CD14-positive monocyte (primary cell): ENCODE data around the gene SESN3. TPM values are rescaled to one million over a fixed set of nuclear protein-coding genes. Genes with fewer than 3 reads are reported as not detected.
A peak's percentile ranks its signal among the peaks of the same experiment; 100 is the strongest.

Experiments
- DNase-seq, 3 donors: peaks; one replicate each; pipeline ENCODE4 v3.0.0-alpha.2; 2011 to 2022
- H2AFZ ChIP-seq: 2 replicates; pipeline ENCODE4 v1.6.0; 2012; ENCODE audit warnings: mild to moderate bottlenecking, low read depth, low read length, inconsistent platforms; ENCODE audit not compliant: insufficient read depth, poor library complexity, severe bottlenecking
- H3K27ac ChIP-seq, 2 donors: 1 replicate in 1 of 2; 2 replicates in 1 of 2; pipeline ENCODE4 v1.5.1; 2012 to 2013; ENCODE audit warnings: low read length in 2 of 2, control low read depth in 1 of 2, inconsistent platforms in 1 of 2, low read depth in 1 of 2, mild to moderate bottlenecking in 1 of 2
- H3K27me3 ChIP-seq, 2 donors: one replicate each; pipeline versions ENCODE4 v1.6.0 to v1.6.1; 2011 to 2013; ENCODE audit warnings: low read length in 2 of 2; ENCODE audit not compliant: control insufficient read depth in 2 of 2, insufficient read depth in 2 of 2
- H3K36me3 ChIP-seq, 2 donors: replicated peaks in 1 of 2; 1 replicate in 1 of 2; 2 replicates in 1 of 2; pipeline versions ENCODE4 v1.5.1 to v1.6.1; 2012 to 2013; ENCODE audit warnings: low read length in 2 of 2, control low read depth in 1 of 2, inconsistent platforms in 1 of 2, mild to moderate bottlenecking in 1 of 2; ENCODE audit not compliant: insufficient read depth in 2 of 2, control insufficient read depth in 1 of 2
- H3K4me1 ChIP-seq, 2 donors: 1 replicate in 1 of 2; 2 replicates in 1 of 2; pipeline versions ENCODE4 v1.5.1 to v1.6.1; 2012 to 2013; ENCODE audit warnings: low read length in 2 of 2, control low read depth in 1 of 2, inconsistent platforms in 1 of 2, mild to moderate bottlenecking in 1 of 2, moderate library complexity in 1 of 2; ENCODE audit not compliant: insufficient read depth in 2 of 2, control insufficient read depth in 1 of 2
- H3K4me2 ChIP-seq: replicated peaks from 2 replicates; pipeline ENCODE3; 2012; ENCODE audit warnings: low read length, moderate library complexity, mild to moderate bottlenecking; ENCODE audit not compliant: poor library complexity, severe bottlenecking; ENCODE audit errors: extremely low read depth
- H3K4me3 ChIP-seq, 3 experiments: fragments of 200-600 bp in 1 of 3; sonication (generic) in 1 of 3; replicated peaks in 1 of 3; 1 replicate in 2 of 3; 2 replicates in 1 of 3; pipeline ENCODE4 v1.5.1; 2011 to 2013; ENCODE audit warnings: low read length in 3 of 3, mild to moderate bottlenecking in 3 of 3, control low read depth in 2 of 3, low read depth in 2 of 3, inconsistent platforms in 1 of 3, moderate library complexity in 1 of 3
- H3K79me2 ChIP-seq: 2 replicates; pipeline ENCODE4 v1.6.0; 2012; ENCODE audit warnings: mild to moderate bottlenecking, control low read depth, inconsistent platforms, low read length, moderate library complexity; ENCODE audit not compliant: insufficient read depth
- H3K9ac ChIP-seq: 2 replicates; pipeline ENCODE4 v1.6.0; 2017; ENCODE audit warnings: low read length, mild to moderate bottlenecking; ENCODE audit not compliant: insufficient read depth, poor library complexity, severe bottlenecking
- H3K9me3 ChIP-seq, 2 donors: replicated peaks in 1 of 2; 1 replicate in 1 of 2; 2 replicates in 1 of 2; pipeline versions ENCODE4 v1.5.1 to v1.6.1; 2012 to 2013; ENCODE audit warnings: low read length in 2 of 2, control low read depth in 1 of 2; ENCODE audit not compliant: control insufficient read depth in 1 of 2, insufficient read depth in 1 of 2
- H4K20me1 ChIP-seq: 2 replicates; pipeline ENCODE4 v1.6.0; 2012; ENCODE audit warnings: mild to moderate bottlenecking, low read length, control low read depth, moderate library complexity; ENCODE audit not compliant: insufficient read depth
- H3K27ac Mint-ChIP-seq, 7 donors: one replicate each; pipeline ENCODE4 v1.8.0; 2020; ENCODE audit warnings: mild to moderate bottlenecking in 7 of 7, mixed read lengths in 7 of 7, moderate library complexity in 6 of 7, inconsistent platforms in 2 of 7
- H3K27me3 Mint-ChIP-seq, 3 donors: one replicate each; pipeline ENCODE4 v1.8.0; 2021 to 2022; ENCODE audit warnings: low read depth in 3 of 3, mild to moderate bottlenecking in 3 of 3, mixed read lengths in 3 of 3, moderate library complexity in 3 of 3, inconsistent platforms in 1 of 3
- H3K36me3 Mint-ChIP-seq, 2 donors: one replicate each; pipeline ENCODE4 v1.8.0; 2020; ENCODE audit warnings: mixed read lengths in 2 of 2, inconsistent platforms in 1 of 2, mild to moderate bottlenecking in 1 of 2
- H3K4me1 Mint-ChIP-seq: one replicate; pipeline ENCODE4 v1.8.0; 2020; ENCODE audit warnings: mild to moderate bottlenecking, mixed read lengths
- H3K4me3 Mint-ChIP-seq, 2 donors: one replicate each; pipeline ENCODE4 v1.8.0; 2020; ENCODE audit warnings: mild to moderate bottlenecking in 2 of 2, mixed read lengths in 2 of 2, moderate library complexity in 1 of 2
- H3K9me3 Mint-ChIP-seq, 7 donors: one replicate each; pipeline ENCODE4 v1.8.0; 2020 to 2022; ENCODE audit warnings: mixed read lengths in 7 of 7, mild to moderate bottlenecking in 6 of 7, moderate library complexity in 6 of 7, inconsistent platforms in 2 of 7
- WGBS: methylation state at CpG from one replicate; pipeline ENCODE4 v1.1.5; 2013; ENCODE audit warnings: missing lambda C conversion rate; ENCODE audit not compliant: insufficient coverage; 5-methylcytosine and 5-hydroxymethylcytosine counted together
- intact Hi-C, 2 donors: fragments of 100-400 bp; cut with micrococcal nuclease; formaldehyde crosslinking; loops; one replicate each; pipeline versions ENCODE4 v1.15.0 to v1.15.1; 2023
- polyA plus RNA-seq, 3 donors: library from polyadenylated mRNA; depleted of rRNA in 1 of 3; unstranded in 2 of 3; stranded (reverse) in 1 of 3; fragments of 300-500 nt in 2 of 3; fragments of >200 nt in 1 of 3; fragmentation: Illumina TruSeq in 2 of 3; gene quantifications; 1 replicate in 2 of 3; 2 replicates in 1 of 3; pipeline ENCODE4 v1.2.3, GENCODE V29; 2012 to 2021
- TF ChIP-seq, protein P1 (sequence below): fragments of 200-600 bp; IDR thresholded peaks from one replicate; pipeline ENCODE4 v1.8.0; 2022; ENCODE audit warnings: antibody characterized with exemption, mild to moderate bottlenecking

Gene SESN3
- polyA plus RNA-seq, 3 donors, result 1.1 to 7.4 (median 1.4) TPM

DNA sequence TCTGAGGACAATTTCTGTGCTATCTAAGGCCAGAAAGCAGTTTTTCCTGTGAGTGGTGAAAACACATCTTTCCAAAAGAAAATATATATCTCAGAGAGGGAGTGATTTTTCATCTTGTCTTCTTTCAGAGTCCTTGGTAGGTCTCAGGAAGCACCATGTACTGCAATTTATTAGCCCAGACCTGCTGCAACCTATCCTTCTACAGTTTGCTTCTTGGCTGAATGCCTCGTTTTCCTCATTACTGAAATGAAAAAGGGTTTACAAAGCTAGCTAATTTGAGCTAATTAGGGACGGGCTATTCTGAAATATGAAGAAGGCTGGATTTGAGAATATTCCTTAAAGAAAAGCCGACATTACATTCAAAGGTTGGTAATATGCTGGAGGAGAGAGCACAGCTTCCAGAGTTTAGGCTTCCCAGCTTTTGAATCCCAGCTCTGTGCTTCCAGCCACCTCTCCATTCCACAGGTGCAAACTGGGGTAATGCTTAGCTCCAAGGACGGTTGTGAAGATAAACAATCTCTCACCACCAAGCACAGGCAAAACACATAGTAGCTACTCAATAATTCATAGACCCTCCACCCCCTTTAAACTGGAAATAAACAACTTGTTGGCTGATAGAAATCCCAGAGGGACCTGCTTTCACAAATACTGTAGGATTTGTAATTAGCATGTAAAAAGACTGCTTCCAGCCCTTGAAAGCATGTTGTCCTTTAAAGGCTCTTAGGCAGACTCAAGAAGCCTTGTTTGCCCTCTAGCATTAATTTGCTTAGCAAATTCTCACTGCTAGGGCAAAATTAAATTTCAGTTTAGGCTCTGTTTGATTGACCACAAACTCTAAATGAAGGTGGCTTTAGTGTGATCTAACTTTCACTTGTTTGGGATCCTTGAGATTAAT lies 24.5 kb upstream of the SESN3 start:
- Histone ChIP-seq H2AFZ (peak overlapping the region; percentile 44), H3K79me2 (no peaks in the 10 kb centered on the region), H3K9ac (peak overlapping the region; percentile 25), H3K4me2 (peak overlapping the region; percentile 75), H4K20me1 (no peaks in the 10 kb centered on the region), H3K9me3 (no peaks in the 10 kb centered on the region), H3K36me3 (no peaks in the 10 kb centered on the region), H3K4me1 (peaks cover 40 to 43% of the 10 kb centered on the region in 2 donors), H3K4me3 (peak overlapping the region in 1 of 3 experiments; percentile 74), H3K27ac (peak overlapping the region; percentile 52 to 92), H3K27me3 (no peaks in the 10 kb centered on the region)
- no peaks in the 10 kb centered on the region for H3K27me3 Mint-ChIP-seq
- peaks cover 52% of the 10 kb centered on the region for H3K4me1 Mint-ChIP-seq
- H3K9me3 Mint-ChIP-seq, result peaks cover 0 to 11% (median 0%) of the 10 kb centered on the region in 7 donors
- no CpG with 5 or more reads among the region's 4 CpGs for WGBS
- peak overlapping the region; percentile 86 to 97 (median 93) for H3K27ac Mint-ChIP-seq
- H3K4me3 Mint-ChIP-seq, result peak overlapping the region in 1 of 2 donors; percentile 50
- TF ChIP-seq, protein P1, sequence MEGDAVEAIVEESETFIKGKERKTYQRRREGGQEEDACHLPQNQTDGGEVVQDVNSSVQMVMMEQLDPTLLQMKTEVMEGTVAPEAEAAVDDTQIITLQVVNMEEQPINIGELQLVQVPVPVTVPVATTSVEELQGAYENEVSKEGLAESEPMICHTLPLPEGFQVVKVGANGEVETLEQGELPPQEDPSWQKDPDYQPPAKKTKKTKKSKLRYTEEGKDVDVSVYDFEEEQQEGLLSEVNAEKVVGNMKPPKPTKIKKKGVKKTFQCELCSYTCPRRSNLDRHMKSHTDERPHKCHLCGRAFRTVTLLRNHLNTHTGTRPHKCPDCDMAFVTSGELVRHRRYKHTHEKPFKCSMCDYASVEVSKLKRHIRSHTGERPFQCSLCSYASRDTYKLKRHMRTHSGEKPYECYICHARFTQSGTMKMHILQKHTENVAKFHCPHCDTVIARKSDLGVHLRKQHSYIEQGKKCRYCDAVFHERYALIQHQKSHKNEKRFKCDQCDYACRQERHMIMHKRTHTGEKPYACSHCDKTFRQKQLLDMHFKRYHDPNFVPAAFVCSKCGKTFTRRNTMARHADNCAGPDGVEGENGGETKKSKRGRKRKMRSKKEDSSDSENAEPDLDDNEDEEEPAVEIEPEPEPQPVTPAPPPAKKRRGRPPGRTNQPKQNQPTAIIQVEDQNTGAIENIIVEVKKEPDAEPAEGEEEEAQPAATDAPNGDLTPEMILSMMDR, result no peak
- DNase-seq, result no peak
- intact Hi-C loops, result loop anchor here in 1 of 2 donors (10.0 kb wide), 1 partner anchor 109 kb away; no protein-coding TSS in a partner anchor
- peaks cover 0 to 1% of the 10 kb centered on the region in 2 donors for H3K36me3 Mint-ChIP-seq

DNA sequence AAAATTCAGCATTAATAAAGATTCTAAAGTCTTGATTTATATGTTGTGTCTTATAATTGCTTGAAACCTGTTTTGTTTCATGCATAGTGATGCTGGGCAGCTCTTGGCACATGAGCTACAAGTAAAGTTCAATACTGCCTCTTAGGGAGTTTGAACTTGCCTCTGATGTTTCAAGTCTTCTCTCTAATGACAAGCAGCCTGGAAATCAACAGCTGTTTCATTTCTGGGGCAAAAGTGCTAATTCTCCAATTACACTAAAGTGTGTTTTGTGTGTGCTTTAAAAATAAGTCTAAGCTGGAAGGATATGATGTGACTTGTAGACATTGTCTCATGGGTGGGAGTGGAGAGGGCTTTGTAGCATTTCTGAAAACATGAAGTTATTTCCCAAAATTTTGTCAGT lies 23.7 kb upstream of the SESN3 start:
- Histone ChIP-seq H3K27me3 (no peaks in the 10 kb centered on the region), H3K9me3 (no peaks in the 10 kb centered on the region), H3K4me3 (peak overlapping the region in 1 of 3 experiments; percentile 74), H3K4me1 (peaks cover 40 to 46% of the 10 kb centered on the region in 2 donors), H2AFZ (no peak overlapping the region), H3K79me2 (no peaks in the 10 kb centered on the region), H3K27ac (peak overlapping the region in 1 of 2 donors; percentile 92), H4K20me1 (no peaks in the 10 kb centered on the region), H3K36me3 (no peaks in the 10 kb centered on the region), H3K4me2 (peak overlapping the region; percentile 75), H3K9ac (no peak overlapping the region)
- H3K27ac Mint-ChIP-seq, result peak overlapping the region; percentile 81 to 97 (median 92)
- peaks cover 0 to 11% (median 0%) of the 10 kb centered on the region in 7 donors for H3K9me3 Mint-ChIP-seq
- TF ChIP-seq, protein P1, result no peak
- peaks cover 54% of the 10 kb centered on the region for H3K4me1 Mint-ChIP-seq
- intact Hi-C loops, result loop anchor here in 1 of 2 donors (10.0 kb wide), 1 partner anchor 110 kb away; no protein-coding TSS in a partner anchor
- no peak for DNase-seq
- H3K4me3 Mint-ChIP-seq, result no peak overlapping the region
- peaks cover 0 to 1% of the 10 kb centered on the region in 2 donors for H3K36me3 Mint-ChIP-seq
- H3K27me3 Mint-ChIP-seq, result no peaks in the 10 kb centered on the region
